Loucy (cell line): ENCODE data around the gene CHST5.

Experiments used
- H2AFZ ChIP-seq: fragments of 200-600 bp; sonication (generic); 2 replicates; pipeline ENCODE4 v1.6.0; 2016; ENCODE audit warnings: antibody characterized with exemption, mild to moderate bottlenecking, low read length, moderate library complexity
- H3F3A ChIP-seq: fragments of 200-600 bp; 2 replicates; pipeline ENCODE4 v1.6.0; 2016; ENCODE audit warnings: antibody characterized with exemption, low read depth, mild to moderate bottlenecking
- H3K27me3 ChIP-seq: fragments of 200-600 bp; sonication (generic); 2 replicates; pipeline ENCODE4 v1.6.1; 2014; ENCODE audit warnings: low read length, mild to moderate bottlenecking; ENCODE audit not compliant: insufficient read depth, poor library complexity, severe bottlenecking
- H3K36me3 ChIP-seq: fragments of 200-600 bp; sonication (generic); 2 replicates; pipeline ENCODE4 v1.6.1; 2016; ENCODE audit warnings: low read length; ENCODE audit not compliant: insufficient read depth
- H3K4me1 ChIP-seq: fragments of 200-600 bp; sonication (generic); 2 replicates; pipeline ENCODE4 v1.5.1; 2014; ENCODE audit warnings: low read length, mild to moderate bottlenecking; ENCODE audit not compliant: insufficient read depth, poor library complexity, severe bottlenecking
- H3K4me2 ChIP-seq: fragments of 200-600 bp; sonication (generic); 2 replicates; pipeline ENCODE4 v1.6.0; 2014; ENCODE audit warnings: antibody characterized with exemption, low read length, low read depth, mild to moderate bottlenecking; ENCODE audit not compliant: poor library complexity, severe bottlenecking
- H3K4me3 ChIP-seq: fragments of 200-600 bp; sonication (generic); 2 replicates; pipeline ENCODE4 v1.5.1; 2014; ENCODE audit warnings: low read length, mild to moderate bottlenecking, mixed read lengths; ENCODE audit not compliant: poor library complexity, severe bottlenecking
- H3K79me2 ChIP-seq: fragments of 200-600 bp; sonication (generic); 2 replicates; pipeline ENCODE4 v1.6.1; 2014; ENCODE audit warnings: low read length; ENCODE audit not compliant: insufficient read depth
- H3K9ac ChIP-seq: fragments of 200-600 bp; sonication (generic); 2 replicates; pipeline ENCODE4 v1.6.0; 2014; ENCODE audit warnings: mild to moderate bottlenecking, low read depth, low read length, moderate library complexity; ENCODE audit not compliant: poor library complexity, severe bottlenecking
- H3K9me2 ChIP-seq: fragments of 200-600 bp; sonication (generic); replicated peaks from 2 replicates; pipeline ENCODE4 v1.6.1; 2016; ENCODE audit warnings: low read depth, low read length, mixed read lengths
- H3K9me3 ChIP-seq: fragments of 200-600 bp; sonication (generic); 2 replicates; pipeline ENCODE4 v1.6.1; 2014; ENCODE audit warnings: mild to moderate bottlenecking, antibody characterized with exemption, low read length, low read depth; ENCODE audit not compliant: insufficient read depth
- H4K20me1 ChIP-seq: fragments of 200-600 bp; sonication (generic); 2 replicates; pipeline ENCODE4 v1.6.0; 2014; ENCODE audit warnings: antibody characterized with exemption, low read length, mild to moderate bottlenecking; ENCODE audit not compliant: insufficient read depth, poor library complexity, severe bottlenecking
- CTCF ChIP-seq: fragments of 200-600 bp; sonication (generic); conservative IDR thresholded peaks from 2 replicates; pipeline ENCODE4 v1.5.1; 2014; ENCODE audit warnings: mild to moderate bottlenecking, antibody characterized with exemption, low read length
- EZH2phosphoT487 ChIP-seq: fragments of 200-600 bp; IDR thresholded peaks from 2 replicates; pipeline ENCODE4 v1.6.1; 2018; ENCODE audit warnings: antibody characterized with exemption, mild to moderate bottlenecking, moderate library complexity, borderline replicate concordance

Gene CHST5

GRCh38 chr16:75532791-75533190 is 3.1 kb downstream of the CHST5 start:
- H3K79me2 ChIP-seq, result no peaks in the 10 kb centered on the region
- no peaks in the 10 kb centered on the region for H3K27me3 ChIP-seq
- H3K4me3 ChIP-seq, result no peak overlapping the region
- no peaks in the 10 kb centered on the region for H3K9me2 ChIP-seq
- no peak overlapping the region for H3K4me2 ChIP-seq
- H3K36me3 ChIP-seq, result no peaks in the 10 kb centered on the region
- H4K20me1 ChIP-seq, result no peaks in the 10 kb centered on the region
- no peak overlapping the region for H3K9ac ChIP-seq
- no peak overlapping the region for H2AFZ ChIP-seq
- no peak for TF ChIP-seq CTCF
- TF ChIP-seq EZH2phosphoT487, result no peak
- no peaks in the 10 kb centered on the region for H3F3A ChIP-seq
- no peaks in the 10 kb centered on the region for H3K9me3 ChIP-seq
- H3K4me1 ChIP-seq, result no peaks in the 10 kb centered on the region

GRCh38 chr16:75532142-75532765 is 3.7 kb downstream of the CHST5 start:
- no peak for TF ChIP-seq CTCF
- Histone ChIP-seq H3K36me3 (no peaks in the 10 kb centered on the region), H4K20me1 (no peaks in the 10 kb centered on the region), H3K9me2 (no peaks in the 10 kb centered on the region), H3K9me3 (no peaks in the 10 kb centered on the region), H3K4me1 (no peaks in the 10 kb centered on the region), H3K79me2 (no peaks in the 10 kb centered on the region), H2AFZ (no peak overlapping the region), H3K4me3 (no peak overlapping the region), H3K27me3 (no peaks in the 10 kb centered on the region), H3F3A (no peaks in the 10 kb centered on the region), H3K9ac (no peak overlapping the region), H3K4me2 (no peak overlapping the region)

GRCh38 chr16:75529959-75530358 is 5.9 kb downstream of the CHST5 start:
- Histone ChIP-seq H3K4me2 (no peak overlapping the region), H4K20me1 (no peaks in the 10 kb centered on the region), H3K9me3 (no peaks in the 10 kb centered on the region), H3K9ac (no peak overlapping the region), H2AFZ (no peak overlapping the region), H3K36me3 (no peaks in the 10 kb centered on the region), H3K79me2 (no peaks in the 10 kb centered on the region), H3K27me3 (no peaks in the 10 kb centered on the region), H3K9me2 (no peaks in the 10 kb centered on the region), H3K4me3 (no peak overlapping the region), H3F3A (no peaks in the 10 kb centered on the region), H3K4me1 (no peaks in the 10 kb centered on the region)
- TF ChIP-seq EZH2phosphoT487 (no peak), CTCF (no peak)
